OCI-LY1 (cell line): ENCODE data around the gene P2RY2.

Experiments
- H2AFZ ChIP-seq: fragments of 200-600 bp; sonication (generic), shearing (Covaris generic); 2 replicates; pipeline ENCODE4 v1.6.0; 2014; ENCODE audit warnings: antibody characterized with exemption, mild to moderate bottlenecking, low read length
- H3F3A ChIP-seq: fragments of 200-600 bp; sonication (generic), shearing (Covaris generic); 2 replicates; pipeline ENCODE4 v1.6.0; 2014; ENCODE audit warnings: mild to moderate bottlenecking, antibody characterized with exemption, low read length, moderate library complexity; ENCODE audit not compliant: insufficient read depth
- H3K27ac ChIP-seq: fragments of 200-600 bp; sonication (generic); 2 replicates; pipeline ENCODE4 v1.5.1; 2014; ENCODE audit warnings: low read length, mixed run types, mild to moderate bottlenecking, low read depth; ENCODE audit not compliant: poor library complexity, severe bottlenecking
- H3K27me3 ChIP-seq: fragments of 200-600 bp; sonication (generic); 2 replicates; pipeline ENCODE4 v1.6.0; 2014; ENCODE audit warnings: antibody characterized with exemption, mild to moderate bottlenecking, low read length, moderate library complexity; ENCODE audit not compliant: insufficient read depth
- H3K36me3 ChIP-seq: fragments of 200-600 bp; sonication (generic); 2 replicates; pipeline ENCODE4 v1.6.1; 2014; ENCODE audit warnings: mild to moderate bottlenecking, antibody characterized with exemption, low read length, moderate library complexity, mixed read lengths; ENCODE audit not compliant: insufficient read depth
- H3K4me1 ChIP-seq: fragments of 200-600 bp; sonication (generic); 2 replicates; pipeline ENCODE4 v1.5.1; 2014; ENCODE audit warnings: mild to moderate bottlenecking, low read length, moderate library complexity; ENCODE audit not compliant: insufficient read depth, severe bottlenecking
- H3K4me2 ChIP-seq: fragments of 200-600 bp; sonication (generic), shearing (Covaris generic); 2 replicates; pipeline ENCODE4 v1.6.1; 2014; ENCODE audit warnings: low read length
- H3K4me3 ChIP-seq: fragments of 200-600 bp; sonication (generic); 2 replicates; pipeline ENCODE4 v1.5.1; 2014; ENCODE audit warnings: low read length, low read depth, mild to moderate bottlenecking, mixed read lengths; ENCODE audit not compliant: poor library complexity, severe bottlenecking
- H3K79me2 ChIP-seq: fragments of 200-600 bp; shearing (Covaris generic); 2 replicates; pipeline ENCODE4 v1.6.1; 2016; ENCODE audit warnings: mixed run types, low read length, mixed read lengths; ENCODE audit not compliant: insufficient read depth
- H3K9ac ChIP-seq: fragments of 200-600 bp; sonication (generic), shearing (Covaris generic); 2 replicates; pipeline ENCODE4 v1.6.1; 2014; ENCODE audit warnings: mild to moderate bottlenecking, low read length, mixed read lengths
- H3K9me2 ChIP-seq: fragments of 200-600 bp; sonication (generic), shearing (Covaris generic); 2 replicates; pipeline ENCODE4 v1.6.1; 2014; ENCODE audit warnings: low read depth, mild to moderate bottlenecking, low read length, mixed read lengths
- H3K9me3 ChIP-seq: fragments of 200-600 bp; shearing (Covaris generic); 2 replicates; pipeline ENCODE4 v1.6.1; 2014; ENCODE audit warnings: low read length, mixed read lengths
- H4K20me1 ChIP-seq: fragments of 200-600 bp; sonication (generic), shearing (Covaris generic); 2 replicates; pipeline ENCODE4 v1.6.0; 2016; ENCODE audit warnings: mild to moderate bottlenecking, low read length; ENCODE audit not compliant: insufficient read depth
- EZH2 ChIP-seq: fragments of 200-600 bp; sonication (generic), shearing (Covaris generic); IDR thresholded peaks from 2 replicates; pipeline ENCODE4 v1.8.0; 2017; ENCODE audit warnings: borderline replicate concordance, mixed run types, mild to moderate bottlenecking, antibody characterized with exemption, low read length, moderate library complexity, mixed read lengths
- TF ChIP-seq, protein P1 (sequence below): fragments of 200-600 bp; sonication (generic), shearing (Covaris generic); IDR thresholded peaks from 2 replicates; pipeline ENCODE4 v1.5.1; 2017; ENCODE audit warnings: mild to moderate bottlenecking, antibody characterized with exemption, low read length, moderate library complexity, mixed read lengths

Gene P2RY2

DNA sequence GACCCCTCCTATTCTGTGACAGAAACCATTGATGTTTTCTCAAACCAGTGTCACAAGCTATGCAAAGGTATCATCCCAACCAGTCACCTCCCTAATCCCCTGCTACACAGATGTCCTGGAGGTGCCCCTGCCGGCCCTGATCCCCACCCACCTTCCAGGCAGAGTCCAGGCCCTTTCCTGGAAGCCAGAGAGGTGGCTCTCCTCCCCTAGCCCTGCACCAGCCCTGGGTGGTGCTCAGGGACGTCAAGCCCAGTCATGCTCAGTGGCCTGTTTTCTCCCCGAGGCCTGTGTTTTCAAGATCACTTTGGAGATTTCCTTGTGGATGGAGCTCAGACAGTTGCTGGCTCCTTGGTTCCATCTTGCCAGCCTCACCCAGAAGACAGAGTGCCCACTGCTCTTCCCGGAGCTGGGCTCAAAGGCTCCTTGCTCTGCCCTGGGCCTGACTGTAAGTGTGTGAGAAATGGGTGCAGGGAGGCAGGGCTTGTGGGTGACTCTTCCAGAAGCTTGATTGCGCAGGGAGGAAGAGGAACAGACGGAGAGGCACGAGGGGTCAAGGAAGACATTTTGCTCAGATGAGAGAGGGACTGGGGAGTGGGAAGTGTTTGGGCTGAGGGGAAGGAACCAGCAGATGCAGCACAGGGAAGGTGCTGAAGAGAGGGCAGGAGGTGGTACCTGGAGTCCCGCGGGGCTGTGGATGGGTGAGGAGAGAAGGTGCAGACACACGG, 65.4 kb downstream of the P2RY2 start:
- Histone ChIP-seq H3K4me3 (no peak overlapping the region), H3K79me2 (no peaks in the 10 kb centered on the region), H3K9me3 (no peaks in the 10 kb centered on the region), H3K9me2 (no peaks in the 10 kb centered on the region), H3K36me3 (no peaks in the 10 kb centered on the region), H2AFZ (no peak overlapping the region), H3K9ac (no peak overlapping the region), H4K20me1 (no peaks in the 10 kb centered on the region), H3K27me3 (no peaks in the 10 kb centered on the region; the same call in 1 of the 2 replicates), H3K4me2 (no peak overlapping the region), H3K4me1 (no peaks in the 10 kb centered on the region), H3K27ac (no peak overlapping the region), H3F3A (no peaks in the 10 kb centered on the region)
- TF ChIP-seq, protein P1, sequence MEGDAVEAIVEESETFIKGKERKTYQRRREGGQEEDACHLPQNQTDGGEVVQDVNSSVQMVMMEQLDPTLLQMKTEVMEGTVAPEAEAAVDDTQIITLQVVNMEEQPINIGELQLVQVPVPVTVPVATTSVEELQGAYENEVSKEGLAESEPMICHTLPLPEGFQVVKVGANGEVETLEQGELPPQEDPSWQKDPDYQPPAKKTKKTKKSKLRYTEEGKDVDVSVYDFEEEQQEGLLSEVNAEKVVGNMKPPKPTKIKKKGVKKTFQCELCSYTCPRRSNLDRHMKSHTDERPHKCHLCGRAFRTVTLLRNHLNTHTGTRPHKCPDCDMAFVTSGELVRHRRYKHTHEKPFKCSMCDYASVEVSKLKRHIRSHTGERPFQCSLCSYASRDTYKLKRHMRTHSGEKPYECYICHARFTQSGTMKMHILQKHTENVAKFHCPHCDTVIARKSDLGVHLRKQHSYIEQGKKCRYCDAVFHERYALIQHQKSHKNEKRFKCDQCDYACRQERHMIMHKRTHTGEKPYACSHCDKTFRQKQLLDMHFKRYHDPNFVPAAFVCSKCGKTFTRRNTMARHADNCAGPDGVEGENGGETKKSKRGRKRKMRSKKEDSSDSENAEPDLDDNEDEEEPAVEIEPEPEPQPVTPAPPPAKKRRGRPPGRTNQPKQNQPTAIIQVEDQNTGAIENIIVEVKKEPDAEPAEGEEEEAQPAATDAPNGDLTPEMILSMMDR: no peak
- TF ChIP-seq EZH2: no peak

DNA sequence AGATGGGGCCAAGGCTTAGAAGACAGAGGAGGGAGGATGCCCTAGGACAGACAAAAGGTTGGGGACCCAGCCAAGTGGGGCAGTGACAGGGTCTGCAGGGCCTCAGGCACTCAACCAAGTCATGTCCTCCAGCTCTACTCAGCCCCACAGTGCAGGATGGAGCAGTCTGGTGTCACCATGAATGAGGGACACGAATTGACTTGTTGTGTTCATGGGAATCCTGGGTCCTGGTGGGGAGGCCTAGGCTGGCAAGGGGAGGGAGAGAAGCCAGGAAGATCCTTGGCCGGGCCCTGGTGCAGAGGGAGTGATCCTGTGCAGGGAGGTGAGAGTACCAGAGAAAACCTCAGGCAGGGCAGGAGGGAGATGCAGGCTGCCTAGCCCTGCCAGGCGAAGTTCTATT, 66.0 kb downstream of the P2RY2 start:
- Histone ChIP-seq H3K4me1 (peaks cover under 1% of the 10 kb centered on the region), H3F3A (no peaks in the 10 kb centered on the region), H3K9me2 (no peaks in the 10 kb centered on the region), H3K9ac (no peak overlapping the region), H3K36me3 (no peaks in the 10 kb centered on the region), H3K27me3 (no peaks in the 10 kb centered on the region; the same call in 1 of the 2 replicates), H2AFZ (no peak overlapping the region), H3K4me2 (no peak overlapping the region), H3K79me2 (no peaks in the 10 kb centered on the region), H4K20me1 (no peaks in the 10 kb centered on the region), H3K4me3 (no peak overlapping the region), H3K27ac (no peak overlapping the region), H3K9me3 (no peaks in the 10 kb centered on the region)
- TF ChIP-seq, protein P1: no peak
- no peak for TF ChIP-seq EZH2

DNA sequence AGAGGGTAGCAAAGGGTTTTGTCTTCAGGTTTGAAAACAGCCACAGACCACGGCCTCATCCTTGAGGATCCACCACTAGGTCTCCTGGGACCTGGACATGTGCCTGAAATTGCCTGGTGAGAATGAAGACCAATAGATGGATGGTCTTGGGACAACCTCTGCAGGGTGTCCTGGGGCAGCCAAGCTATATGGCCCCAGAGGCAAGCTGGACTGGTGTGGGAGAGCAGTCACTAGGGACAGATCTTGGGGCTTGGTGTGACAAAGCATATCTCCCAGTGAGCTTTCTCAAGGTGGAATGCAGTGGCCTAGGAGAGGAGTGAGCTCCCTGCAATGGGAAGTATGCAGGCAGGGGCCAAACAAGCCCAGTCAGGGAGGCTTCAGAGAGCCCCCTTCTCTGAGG, 67.6 kb downstream of the P2RY2 start:
- no peak overlapping the region for H2AFZ ChIP-seq
- no peaks in the 10 kb centered on the region for H3F3A ChIP-seq
- no peak overlapping the region for H3K27ac ChIP-seq
- H3K36me3 ChIP-seq: no peaks in the 10 kb centered on the region
- no peak overlapping the region for H3K4me2 ChIP-seq
- H4K20me1 ChIP-seq: no peaks in the 10 kb centered on the region
- H3K27me3 ChIP-seq: no peaks in the 10 kb centered on the region
- H3K79me2 ChIP-seq: no peaks in the 10 kb centered on the region
- no peak overlapping the region for H3K4me3 ChIP-seq
- H3K9me2 ChIP-seq: no peaks in the 10 kb centered on the region
- TF ChIP-seq, protein P1: no peak
- TF ChIP-seq EZH2: no peak
- no peaks in the 10 kb centered on the region for H3K9me3 ChIP-seq
- no peak overlapping the region for H3K9ac ChIP-seq
- H3K4me1 ChIP-seq: peaks cover 4% of the 10 kb centered on the region
